Stimulated activated CD4-positive, alpha-beta T cell treated with anti-CD3 and anti-CD28 coated beads, Interleukin-2, amount 100 ng/mL, for 4 hours (primary cell): ENCODE data around the gene PI16.

Source experiments
- DNase-seq: peaks from one replicate; pipeline ENCODE4 v3.0.0-alpha.2; 2020; ENCODE audit warnings: low read depth

The PI16 gene

DNA sequence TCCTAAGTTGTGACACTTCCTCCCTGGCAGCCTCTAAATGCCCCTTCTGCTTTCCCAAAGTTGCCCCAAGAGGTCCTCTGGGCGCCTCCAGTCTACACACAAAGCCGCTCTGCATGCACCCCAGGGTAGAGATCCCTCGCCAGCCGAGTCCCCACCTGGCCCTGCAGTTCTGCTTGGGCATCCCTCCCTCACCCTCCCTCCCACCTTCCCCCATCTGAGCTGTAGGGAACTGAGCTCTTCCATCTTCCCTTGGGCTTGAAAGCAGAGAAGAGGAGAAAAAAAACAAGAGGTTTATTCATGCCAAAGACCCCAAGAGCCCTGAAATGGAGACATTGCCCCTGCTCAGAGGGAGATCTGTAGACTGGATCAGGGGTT is 45.2 kb downstream of the PI16 start:
- no peak for DNase-seq

DNA sequence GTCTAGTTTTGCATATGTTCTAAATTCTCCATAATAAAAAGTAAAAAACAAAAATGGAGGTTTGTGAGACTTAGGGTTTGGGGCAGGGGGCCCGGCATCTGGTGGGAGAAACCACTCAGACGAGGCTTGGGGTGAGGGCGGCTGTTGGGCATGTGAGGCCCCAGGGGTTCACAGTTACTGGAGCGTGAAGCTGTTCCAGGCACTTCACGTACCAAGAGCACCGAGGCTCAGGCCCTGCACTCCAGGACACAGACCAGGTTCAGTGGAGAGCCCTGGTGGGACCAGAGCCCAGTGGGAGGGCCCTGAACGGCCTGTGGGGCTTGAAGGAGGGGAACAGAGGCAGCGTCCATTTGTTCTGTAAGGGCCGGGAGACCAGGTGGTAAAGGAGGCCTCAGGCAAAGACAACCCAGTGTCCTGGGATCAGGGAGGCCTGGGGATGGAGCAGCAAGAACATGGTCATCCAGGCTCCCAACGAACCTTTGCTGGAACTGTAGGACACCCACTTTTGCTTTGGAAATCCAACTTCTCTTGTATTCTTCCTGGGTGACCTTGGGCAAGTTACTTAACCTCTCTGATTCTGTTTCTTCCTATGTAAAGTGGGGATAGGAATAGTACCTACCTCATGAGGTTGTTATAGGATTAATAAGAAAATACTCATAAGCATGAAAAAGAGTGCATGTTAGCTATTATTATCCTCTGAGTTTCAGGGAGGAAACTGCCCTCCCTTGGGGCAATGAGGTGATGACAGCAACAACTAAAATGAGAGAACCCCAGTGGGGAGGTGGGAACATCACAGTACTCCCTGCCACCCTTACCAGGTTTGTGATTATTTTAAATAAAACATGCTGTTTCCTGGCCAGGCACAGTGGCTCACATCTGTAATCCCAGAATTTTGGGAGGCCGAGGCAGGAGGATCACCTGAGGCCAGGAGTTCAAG is 49.8 kb downstream of the PI16 start:
- no peak for DNase-seq

DNA sequence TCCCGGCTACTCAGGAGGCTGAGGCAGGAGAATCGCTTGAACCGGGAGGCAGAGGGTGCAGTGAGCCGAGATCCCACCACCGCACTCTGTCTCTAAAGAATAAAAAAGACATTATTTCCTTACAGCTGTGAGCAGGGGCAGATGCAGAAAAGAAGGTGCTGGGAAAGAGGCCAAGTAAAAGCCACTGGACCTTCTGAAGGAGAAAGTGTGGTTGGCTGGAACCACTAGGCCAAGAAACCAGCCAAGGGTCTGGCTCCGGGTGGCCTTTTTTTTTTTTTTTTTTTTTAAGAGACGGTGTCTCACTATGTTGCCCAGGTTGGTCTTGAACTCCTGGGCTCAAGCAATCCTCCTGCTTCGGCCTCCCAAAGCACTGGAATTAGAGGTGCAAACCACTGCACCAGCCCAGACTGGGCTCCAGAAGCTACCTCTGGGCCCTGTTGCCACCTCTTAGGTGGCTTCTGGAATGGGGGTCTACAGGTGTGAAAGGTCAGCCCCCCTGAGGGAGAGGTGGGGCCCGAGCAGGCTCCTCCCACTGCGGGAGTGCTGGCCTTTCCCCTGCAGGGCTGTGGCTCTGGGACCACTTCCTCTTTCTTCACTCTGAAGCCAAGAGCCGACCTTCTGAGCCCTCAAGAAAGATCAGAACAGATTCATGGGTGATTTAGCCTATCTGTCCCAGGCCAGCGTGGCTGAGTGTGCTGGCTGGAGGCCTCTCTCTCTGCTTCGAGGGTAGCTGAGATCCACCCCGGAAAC is 50.7 kb downstream of the PI16 start, which contains the start of gene FGD2:
Gene FGD2, plus strand, starts transcription at position 595 of the 750 bp plus-strand sequence. CDS start 163 bp downstream, outside the sequence.
- DNase-seq, result no peak

DNA sequence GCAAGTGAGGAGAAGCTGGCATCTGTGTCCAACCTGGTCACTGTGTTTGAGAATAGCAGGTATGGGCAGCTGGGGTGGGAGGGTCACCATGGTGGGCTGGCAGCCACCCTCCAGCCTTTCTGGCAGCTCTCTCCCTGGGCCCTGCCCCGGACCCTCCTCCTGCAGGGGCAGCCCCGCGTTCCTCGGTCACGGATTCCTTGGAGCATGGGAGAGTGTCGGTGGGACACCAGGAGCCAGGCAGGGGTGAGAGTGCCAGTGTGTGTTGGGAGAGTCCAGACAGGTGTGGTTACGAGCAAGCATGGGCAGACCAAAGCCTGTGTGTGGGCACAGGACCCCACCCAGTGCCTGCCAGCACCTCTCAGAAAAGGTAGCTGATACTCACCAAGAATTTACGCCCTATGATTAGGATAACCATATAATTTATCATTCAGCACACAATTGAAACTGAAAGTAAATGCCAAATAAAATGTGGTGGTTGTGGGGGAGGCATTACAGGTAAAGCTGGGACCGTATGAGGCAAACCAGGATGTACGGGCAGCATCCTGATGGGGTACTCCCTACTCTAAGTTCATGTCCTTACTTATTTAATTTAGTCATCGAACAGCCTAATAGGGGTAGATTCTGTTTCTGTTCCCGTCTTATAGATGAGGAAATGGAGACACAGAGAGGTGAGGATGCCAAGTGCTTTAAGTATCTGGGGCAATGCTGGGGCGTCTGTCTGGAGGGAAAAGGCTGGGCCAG is 51.5 kb downstream of the PI16 start:
- DNase-seq, result no peak

DNA sequence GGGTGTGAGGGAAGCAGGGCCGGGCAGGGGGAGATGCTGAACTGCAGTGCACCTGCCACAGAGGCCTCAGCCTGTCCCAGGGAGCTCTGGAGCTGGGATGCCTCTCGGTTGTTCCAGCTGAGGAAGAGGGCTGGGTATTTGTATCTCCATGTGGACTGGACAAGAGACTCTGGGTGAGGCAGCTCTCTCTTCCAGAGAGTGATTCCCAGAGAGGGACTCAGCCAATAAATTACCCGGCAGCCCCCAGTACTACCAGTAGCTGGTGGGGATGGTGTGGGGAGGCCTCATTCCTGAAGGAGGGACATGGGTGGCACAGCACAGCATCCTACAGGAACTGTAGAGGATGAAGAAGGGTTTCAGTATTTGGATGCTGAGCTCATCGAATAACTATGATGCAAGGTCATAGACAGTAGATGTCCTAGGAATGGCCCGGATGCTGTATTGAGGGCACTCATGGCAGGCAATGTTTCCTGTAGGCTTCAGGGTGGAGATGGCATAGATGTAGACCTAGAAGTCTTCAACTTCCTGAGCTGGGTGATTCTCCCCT is 52.3 kb downstream of the PI16 start:
- no peak for DNase-seq

DNA sequence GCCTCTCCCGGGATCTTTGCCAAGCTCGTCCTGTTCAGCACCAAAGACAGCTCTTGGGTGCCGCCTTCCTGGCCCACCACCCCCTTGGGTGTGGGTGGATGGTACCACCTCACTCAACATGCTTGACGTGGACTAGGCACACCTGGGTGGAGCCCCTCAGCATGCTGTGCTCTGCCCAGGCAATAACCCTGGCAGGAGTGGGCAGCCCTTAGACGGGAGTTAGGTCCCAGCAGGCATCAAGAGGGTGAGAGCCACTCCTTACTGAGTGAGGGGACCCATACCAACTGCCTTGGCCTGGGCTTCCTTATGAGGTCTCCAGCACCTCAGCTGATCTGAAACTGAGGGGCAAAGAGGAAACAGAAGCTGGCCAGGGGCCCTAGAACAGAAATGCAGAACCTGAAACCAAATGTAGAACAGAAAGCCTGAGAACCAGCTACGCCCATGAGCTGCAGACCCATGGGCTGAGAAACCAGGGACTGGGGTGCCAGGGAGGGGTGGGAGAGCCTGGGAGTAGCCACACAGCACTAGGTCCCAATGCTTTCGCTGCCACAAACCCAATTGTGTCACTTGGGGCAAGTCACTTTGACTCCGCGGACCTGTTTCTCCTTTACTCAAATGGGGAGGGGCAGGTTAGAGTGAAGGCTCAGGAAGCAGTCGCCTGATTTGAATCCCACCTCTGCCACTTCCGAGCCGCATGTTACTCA is 53.0 kb downstream of the PI16 start:
- no peak for DNase-seq

DNA sequence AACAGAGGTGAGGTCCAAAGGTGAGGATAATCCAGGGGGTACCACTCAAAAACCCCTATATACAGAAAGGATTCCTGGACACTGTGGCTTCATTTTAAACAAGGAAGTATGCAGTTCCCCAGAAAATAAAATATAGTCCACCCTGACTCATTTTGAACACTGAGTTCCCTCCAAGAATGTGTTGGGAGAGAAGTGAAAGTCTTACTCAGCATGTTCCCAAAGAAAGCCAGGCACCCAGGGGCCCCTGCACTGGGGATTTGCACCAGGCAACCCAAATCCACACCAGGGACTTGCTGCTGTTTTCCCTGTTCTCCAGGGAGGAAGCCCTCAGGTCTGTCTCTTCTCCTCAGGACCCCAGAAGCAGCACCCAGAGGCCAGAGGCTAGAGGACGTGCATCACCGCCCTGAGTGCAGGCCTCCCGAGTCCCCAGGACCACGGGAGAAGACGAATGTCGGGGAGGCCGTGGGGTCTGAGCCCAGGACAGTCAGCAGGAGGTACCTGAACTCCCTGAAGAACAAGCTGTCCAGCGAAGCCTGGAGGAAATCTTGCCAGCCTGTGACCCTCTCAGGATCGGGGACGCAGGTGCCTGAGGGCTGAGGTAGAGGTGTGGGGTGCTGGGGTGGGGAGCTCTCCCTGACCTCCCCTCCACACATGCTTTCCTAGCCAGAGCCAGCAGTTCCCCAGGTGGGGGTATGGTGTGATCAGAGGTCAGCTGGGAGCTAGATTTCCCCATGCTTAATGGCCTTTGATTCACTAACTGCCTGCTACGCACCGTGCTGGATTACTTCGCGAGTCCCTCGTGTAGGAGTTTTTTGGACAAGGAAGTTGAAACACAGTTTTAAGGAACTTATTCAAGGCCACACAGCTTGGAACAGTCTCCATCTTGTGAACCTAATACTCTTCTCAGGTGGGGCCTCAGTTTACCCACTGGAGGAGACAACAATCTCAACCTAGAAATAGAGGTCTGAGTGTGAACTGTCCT is 54.2 kb downstream of the PI16 start:
- no peak for DNase-seq

DNA sequence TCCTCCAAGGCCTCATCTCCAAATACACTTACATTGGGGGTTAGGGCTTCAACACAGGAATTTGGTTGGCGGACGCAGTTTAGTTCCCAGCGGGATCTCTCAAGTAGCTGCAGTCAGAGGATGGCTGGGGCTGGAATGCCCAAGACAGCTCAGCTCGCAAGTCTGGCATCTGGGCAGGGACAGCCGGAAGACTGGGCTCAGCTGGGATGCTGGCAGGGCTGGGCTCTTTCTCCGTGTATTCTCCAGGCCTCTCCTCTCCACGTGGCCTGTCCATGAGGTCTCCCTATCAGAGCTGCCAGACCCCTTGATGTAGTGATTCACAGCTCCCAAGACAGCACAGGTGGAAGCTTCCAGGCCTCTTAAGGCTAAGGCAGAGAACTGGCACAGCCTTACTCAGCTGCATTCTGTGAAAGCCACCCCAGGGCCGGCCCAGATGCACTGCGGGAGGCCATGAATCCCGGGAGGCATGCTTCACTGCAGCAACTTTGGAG is 55.9 kb downstream of the PI16 start:
- DNase-seq, result no peak

DNA sequence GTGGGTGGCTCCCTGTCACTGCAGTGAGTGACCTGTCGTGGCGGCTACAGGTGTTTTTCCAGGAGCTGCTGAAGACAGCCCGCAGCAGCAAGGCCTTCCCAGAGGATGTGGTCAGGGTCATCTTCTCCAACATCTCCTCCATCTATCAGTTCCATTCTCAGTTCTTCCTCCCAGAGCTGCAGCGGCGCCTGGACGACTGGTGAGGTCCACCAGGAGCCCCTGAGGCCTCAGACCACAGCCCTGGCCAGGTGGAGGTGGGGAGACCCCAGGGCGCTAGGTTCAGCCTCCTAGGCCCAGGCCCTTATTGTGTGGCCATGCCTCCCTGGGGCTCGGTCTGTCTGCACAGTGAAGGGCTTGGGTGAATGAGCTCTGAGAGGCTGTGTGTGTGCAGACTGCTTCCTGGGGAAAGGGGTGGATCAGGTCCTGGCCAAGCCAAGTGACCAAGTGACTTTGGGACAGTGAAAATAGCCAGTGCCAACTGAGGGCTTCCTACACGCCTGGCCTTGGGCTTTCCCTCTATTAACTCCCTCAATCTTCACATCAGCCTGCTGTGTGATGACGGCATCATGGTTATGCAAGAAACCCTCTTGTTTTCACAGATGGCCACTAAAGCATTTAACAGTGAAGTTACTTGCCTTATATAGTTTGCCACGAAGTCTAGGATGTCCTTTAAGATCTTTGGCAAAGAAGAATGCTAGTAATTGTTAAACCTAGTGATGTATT is 57.3 kb downstream of the PI16 start:
- no peak for DNase-seq

DNA sequence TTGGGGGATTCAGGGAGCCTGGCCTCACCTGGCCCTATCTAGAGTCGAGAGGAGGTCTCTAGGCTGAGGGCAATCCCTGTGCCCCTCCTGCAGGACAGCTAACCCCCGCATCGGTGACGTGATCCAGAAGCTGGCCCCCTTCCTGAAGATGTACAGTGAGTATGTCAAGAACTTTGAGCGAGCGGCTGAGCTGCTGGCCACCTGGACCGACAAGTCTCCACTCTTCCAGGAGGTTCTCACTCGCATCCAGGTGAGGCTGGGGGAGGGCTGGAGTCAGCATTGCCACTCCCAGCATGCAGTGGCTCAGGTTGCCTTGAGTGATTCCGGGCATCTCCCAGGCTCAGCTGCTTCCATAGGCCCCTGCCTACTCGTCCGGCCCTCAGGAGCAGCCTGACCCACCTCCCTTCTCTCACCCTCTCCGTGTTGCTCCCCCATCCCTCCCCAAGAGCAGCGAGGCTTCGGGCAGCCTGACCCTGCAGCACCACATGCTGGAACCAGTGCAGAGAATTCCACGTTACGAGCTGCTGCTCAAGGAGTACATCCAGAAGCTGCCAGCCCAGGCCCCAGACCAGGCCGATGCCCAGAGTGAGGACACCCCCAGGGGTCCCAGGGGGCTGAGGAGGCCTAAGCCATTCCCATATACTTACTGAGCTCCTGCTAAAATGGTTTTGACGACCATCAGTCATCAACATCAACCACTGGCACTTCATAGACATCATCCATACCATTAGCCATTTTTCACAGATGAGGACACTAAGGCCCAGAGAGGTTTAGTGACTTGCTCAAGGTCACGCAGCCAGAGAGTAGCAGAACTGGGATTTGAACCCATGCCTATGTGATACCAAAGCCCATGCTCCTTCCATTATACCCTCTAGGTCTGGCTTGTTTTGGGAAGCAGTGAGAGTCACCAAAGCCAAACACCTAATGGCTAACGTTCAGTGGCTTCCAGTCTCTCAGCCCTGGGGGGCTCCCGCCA is 59.3 kb downstream of the PI16 start:
- DNase-seq, result no peak
